ENCODE data around the gene ILK. TPM values are rescaled to one million over a fixed set of nuclear protein-coding genes. Genes with fewer than 3 reads are reported as not detected.

Gene ILK
- total and polyA plus RNA-seq, 10 of the 15 experiments (the other 5 are each of a cell fraction or from before 2014, with no cell fraction given) = 51.8 to 163 (median 92.0) TPM

GRCh38 chr11:6603287-6604080, at the start of gene ILK, which contains the start of gene RRP8 (continued):
- TF ChIP-seq E2F8 (IDR thresholded peaks at IDR 0.05; ENCODE audit: low read depth, partially characterized antibody) = no peak
- TF ChIP-seq, protein P1, sequence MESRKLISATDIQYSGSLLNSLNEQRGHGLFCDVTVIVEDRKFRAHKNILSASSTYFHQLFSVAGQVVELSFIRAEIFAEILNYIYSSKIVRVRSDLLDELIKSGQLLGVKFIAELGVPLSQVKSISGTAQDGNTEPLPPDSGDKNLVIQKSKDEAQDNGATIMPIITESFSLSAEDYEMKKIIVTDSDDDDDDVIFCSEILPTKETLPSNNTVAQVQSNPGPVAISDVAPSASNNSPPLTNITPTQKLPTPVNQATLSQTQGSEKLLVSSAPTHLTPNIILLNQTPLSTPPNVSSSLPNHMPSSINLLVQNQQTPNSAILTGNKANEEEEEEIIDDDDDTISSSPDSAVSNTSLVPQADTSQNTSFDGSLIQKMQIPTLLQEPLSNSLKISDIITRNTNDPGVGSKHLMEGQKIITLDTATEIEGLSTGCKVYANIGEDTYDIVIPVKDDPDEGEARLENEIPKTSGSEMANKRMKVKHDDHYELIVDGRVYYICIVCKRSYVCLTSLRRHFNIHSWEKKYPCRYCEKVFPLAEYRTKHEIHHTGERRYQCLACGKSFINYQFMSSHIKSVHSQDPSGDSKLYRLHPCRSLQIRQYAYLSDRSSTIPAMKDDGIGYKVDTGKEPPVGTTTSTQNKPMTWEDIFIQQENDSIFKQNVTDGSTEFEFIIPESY (IDR thresholded peaks at IDR 0.05) = no peak
- no peak for TF ChIP-seq ZNF592 (IDR thresholded peaks at IDR 0.05)
- no peak for TF ChIP-seq USF1 (IDR thresholded peaks at IDR 0.05; ENCODE audit: borderline replicate concordance, extremely low read length, insufficient read depth, low read depth, low read length)
- TF ChIP-seq EED (IDR thresholded peaks at IDR 0.05; ENCODE audit: low read depth) = no peak
- peak; percentile 88 for TF ChIP-seq NR2C1 (IDR thresholded peaks at IDR 0.05)
- no peak for TF ChIP-seq ZNF622 (IDR thresholded peaks at IDR 0.05)
- TF ChIP-seq PAX8 (IDR thresholded peaks at IDR 0.05) = no peak
- TF ChIP-seq HDGF (IDR thresholded peaks at IDR 0.05) = no peak
- TF ChIP-seq CHD1 (IDR thresholded peaks at IDR 0.05; ENCODE audit: low read depth, low read length) = no peak
- TF ChIP-seq PBX3 (IDR thresholded peaks at IDR 0.05; ENCODE audit: insufficient replicate concordance, low read depth, low read length) = peak; percentile 29
- TF ChIP-seq SMARCA5 (IDR thresholded peaks at IDR 0.05) = peak; percentile 79; the same call in 1 of the 2 replicates
- TF ChIP-seq SPI1 (IDR thresholded peaks at IDR 0.05; ENCODE audit: borderline replicate concordance, insufficient read depth, low read depth, low read length) = no peak; the same call in 1 of the 2 replicates
- TF ChIP-seq NFXL1 (IDR thresholded peaks at IDR 0.05; ENCODE audit: borderline replicate concordance) = no peak
- TF ChIP-seq HSF1 (IDR thresholded peaks at IDR 0.05; ENCODE audit: low read depth, low read length) = no peak
- TF ChIP-seq PML (IDR thresholded peaks at IDR 0.05; ENCODE audit: low read length) = peak; percentile 88

Data from GM12878 (cell line).